Left lung (tissue), 10 donors: Measurements from ENCODE around the gene MYADML2. TPM values are rescaled to one million over a fixed set of nuclear protein-coding genes. Genes with fewer than 3 reads are reported as not detected.

Experiments
- ATAC-seq: fragments of 200-7000 bp; cut with Tn5 transposase; one replicate; pipeline ENCODE4 v1.9.1; 2020; ENCODE audit warnings: moderate library complexity
- DNase-seq, 4 donors: peaks; one replicate each; pipeline ENCODE4 v3.0.0-alpha.2; 2013 to 2020
- H3K27ac ChIP-seq, 2 donors: fragments of 200-600 bp; sonication (generic) in 1 of 2; one replicate each; pipeline versions ENCODE4 v1.5.0 to v1.8.0; 2020 to 2021
- H3K27me3 ChIP-seq, 2 donors: fragments of 200-600 bp; sonication (generic) in 1 of 2; one replicate each; pipeline versions ENCODE4 v1.5.0 to v1.8.0; 2020 to 2021
- H3K36me3 ChIP-seq, 2 donors: fragments of 200-600 bp; sonication (generic) in 1 of 2; one replicate each; pipeline versions ENCODE4 v1.5.0 to v1.8.0; 2020 to 2021
- H3K4me1 ChIP-seq, 2 donors: fragments of 200-600 bp; one replicate each; pipeline ENCODE4 v1.8.0; 2021
- H3K4me3 ChIP-seq, 2 donors: fragments of 200-600 bp; sonication (generic) in 1 of 2; one replicate each; pipeline versions ENCODE4 v1.5.0 to v1.8.0; 2020 to 2021; ENCODE audit warnings: mild to moderate bottlenecking in 1 of 2
- H3K9me3 ChIP-seq, 2 donors: fragments of 200-600 bp; sonication (generic) in 1 of 2; one replicate each; pipeline versions ENCODE4 v1.5.0 to v1.8.0; 2020 to 2021
- intact Hi-C, 2 donors: fragments of 100-400 bp; cut with DNase I; formaldehyde crosslinking; loops; one replicate each; pipeline versions ENCODE4 v1.11.2 to v1.14.2; 2022
- polyA plus RNA-seq, 6 donors: library from polyadenylated mRNA; unstranded; fragments of 120-200 nt; gene quantifications; one replicate each; pipeline ENCODE4 v1.2.1, GENCODE V29; 2013; ENCODE audit not compliant: insufficient read length in 6 of 6
- total RNA-seq, 2 donors: library from RNA; stranded (reverse); fragmentation: NEBNext Ultra II Directional; extraction: Animal tissue kit (Norgen Biotek cat#: 25700); gene quantifications; one replicate each; pipeline ENCODE4 v1.2.1, GENCODE V29; 2021
- TF ChIP-seq, protein P1 (sequence below), 2 donors: fragments of 200-600 bp; sonication (generic) in 1 of 2; IDR thresholded peaks; one replicate each; pipeline versions ENCODE4 v1.5.0 to v1.8.0; 2021; ENCODE audit warnings: antibody characterized with exemption in 2 of 2
- donor health status: DM: no; HTN: yes; CAD: no.
- donor health status: DM: no; HTN: no; CAD: no.

MYADML2 gene
- total and polyA plus RNA-seq, 8 donors: 0.08 to 0.20 (median 0.09) TPM; not detected in 3

DNA sequence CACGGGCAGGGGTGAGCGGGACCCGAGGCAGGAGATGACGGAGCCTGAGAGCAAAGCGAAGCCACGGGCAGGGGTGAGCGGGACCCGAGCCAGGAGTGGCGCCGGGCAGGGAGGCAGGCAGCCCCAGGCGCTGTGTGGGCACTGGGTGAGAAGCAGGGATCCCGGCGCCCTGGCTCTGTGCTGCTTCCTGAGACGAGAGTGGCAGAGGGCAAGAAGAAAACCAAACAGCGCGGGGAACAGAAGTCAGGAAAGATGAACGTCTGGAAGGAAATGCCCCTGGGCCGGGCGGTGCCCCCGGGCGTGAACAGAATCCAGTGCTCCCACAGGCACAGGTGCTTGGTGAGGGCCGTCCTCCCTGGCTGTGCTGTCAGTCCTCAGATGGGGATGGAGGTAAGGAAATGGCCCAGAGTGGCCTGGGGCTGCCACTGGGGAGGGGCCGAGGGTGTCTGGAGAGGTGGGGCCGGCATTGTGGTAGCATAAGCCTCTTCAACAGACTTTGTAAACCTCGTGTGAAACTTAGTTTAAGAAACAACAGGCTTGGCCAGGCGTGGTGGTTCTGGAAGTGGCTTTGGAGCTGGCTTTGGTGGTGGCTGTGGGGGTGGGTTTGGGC is 40.2 kb upstream of the MYADML2 start:
- peaks cover 0 to 50% of the 10 kb centered on the region in 2 donors for H3K36me3 ChIP-seq

DNA sequence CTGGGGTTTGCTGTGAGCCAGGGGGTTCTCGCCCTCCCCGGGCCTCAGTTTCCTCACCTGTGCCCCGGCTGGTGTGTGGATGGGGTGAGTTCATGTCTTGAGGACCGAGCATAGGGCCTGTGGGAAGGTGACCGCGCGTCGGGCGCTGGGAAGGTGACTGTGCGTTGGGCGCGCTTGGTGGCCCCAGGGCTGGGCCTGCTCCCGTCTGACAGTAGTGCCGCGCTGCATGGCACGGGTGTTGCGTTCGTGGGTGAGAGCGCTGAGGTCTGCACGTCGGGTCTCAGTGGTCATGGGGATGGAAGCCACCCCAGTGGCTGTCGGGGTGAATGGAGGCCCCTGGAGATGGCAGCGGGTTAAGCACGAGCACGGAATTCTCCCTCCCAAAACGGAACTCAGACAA is 39.6 kb upstream of the MYADML2 start:
- intact Hi-C loops: no loop called here
- Histone ChIP-seq H3K27me3 (no peaks in the 10 kb centered on the region), H3K4me3 (no peak overlapping the region), H3K9me3 (no peaks in the 10 kb centered on the region), H3K27ac (no peak overlapping the region), H3K4me1 (peaks cover 6 to 11% of the 10 kb centered on the region in 2 donors), H3K36me3 (peaks cover 0 to 50% of the 10 kb centered on the region in 2 donors)
- TF ChIP-seq, protein P1, sequence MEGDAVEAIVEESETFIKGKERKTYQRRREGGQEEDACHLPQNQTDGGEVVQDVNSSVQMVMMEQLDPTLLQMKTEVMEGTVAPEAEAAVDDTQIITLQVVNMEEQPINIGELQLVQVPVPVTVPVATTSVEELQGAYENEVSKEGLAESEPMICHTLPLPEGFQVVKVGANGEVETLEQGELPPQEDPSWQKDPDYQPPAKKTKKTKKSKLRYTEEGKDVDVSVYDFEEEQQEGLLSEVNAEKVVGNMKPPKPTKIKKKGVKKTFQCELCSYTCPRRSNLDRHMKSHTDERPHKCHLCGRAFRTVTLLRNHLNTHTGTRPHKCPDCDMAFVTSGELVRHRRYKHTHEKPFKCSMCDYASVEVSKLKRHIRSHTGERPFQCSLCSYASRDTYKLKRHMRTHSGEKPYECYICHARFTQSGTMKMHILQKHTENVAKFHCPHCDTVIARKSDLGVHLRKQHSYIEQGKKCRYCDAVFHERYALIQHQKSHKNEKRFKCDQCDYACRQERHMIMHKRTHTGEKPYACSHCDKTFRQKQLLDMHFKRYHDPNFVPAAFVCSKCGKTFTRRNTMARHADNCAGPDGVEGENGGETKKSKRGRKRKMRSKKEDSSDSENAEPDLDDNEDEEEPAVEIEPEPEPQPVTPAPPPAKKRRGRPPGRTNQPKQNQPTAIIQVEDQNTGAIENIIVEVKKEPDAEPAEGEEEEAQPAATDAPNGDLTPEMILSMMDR (IDR thresholded peaks at IDR 0.05): no peak
- peak in 1 of 4 donors; percentile 71 for DNase-seq
- no peak for ATAC-seq

More for the DNA sequence above, 40.2 kb upstream of the MYADML2 start:
- TF ChIP-seq, protein P1 (IDR thresholded peaks at IDR 0.05): no peak
- no peak overlapping the region for H3K27ac ChIP-seq
- intact Hi-C loops: no loop called here
- DNase-seq (peak in 1 of 4 donors; percentile 62), ATAC-seq (no peak)
- H3K9me3 ChIP-seq: no peaks in the 10 kb centered on the region
- no peaks in the 10 kb centered on the region for H3K27me3 ChIP-seq
- H3K4me3 ChIP-seq: no peak overlapping the region
- peaks cover 11 to 18% of the 10 kb centered on the region in 2 donors for H3K4me1 ChIP-seq

DNA sequence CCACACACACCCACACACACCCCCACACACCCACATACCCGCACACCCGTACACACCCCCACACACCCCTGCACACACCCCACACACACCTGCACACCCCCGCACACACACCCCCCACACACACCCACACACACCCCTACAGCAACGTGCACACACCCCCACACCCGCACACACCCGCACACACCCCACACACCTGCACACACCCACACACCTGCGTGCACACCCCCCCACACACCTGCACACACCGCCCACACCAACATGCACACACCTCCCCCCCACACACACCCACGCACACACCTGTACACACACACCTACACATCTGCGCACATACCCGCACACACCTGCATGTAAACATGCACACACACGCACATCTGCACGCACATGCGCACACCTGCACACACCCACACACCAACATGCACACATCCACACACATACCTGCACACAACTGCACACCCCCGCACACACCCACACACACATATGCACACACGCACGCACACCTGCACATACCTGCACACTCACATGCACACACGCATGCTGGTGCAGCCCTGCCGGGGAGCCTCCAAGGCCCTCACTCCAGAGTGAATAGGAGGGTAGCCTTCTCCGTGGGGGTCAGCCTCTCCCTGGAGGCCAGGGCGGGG is 37.9 kb upstream of the MYADML2 start:
- ATAC-seq (no peak), DNase-seq (peak in 1 of 4 donors; percentile 53)
- TF ChIP-seq, protein P1 (IDR thresholded peaks at IDR 0.05): no peak
- Histone ChIP-seq H3K27ac (no peak overlapping the region), H3K27me3 (no peaks in the 10 kb centered on the region), H3K36me3 (peaks cover 0 to 50% of the 10 kb centered on the region in 2 donors), H3K4me3 (no peak overlapping the region), H3K9me3 (no peaks in the 10 kb centered on the region), H3K4me1 (peaks cover 0 to 14% of the 10 kb centered on the region in 2 donors)
- intact Hi-C loops: no loop called here

DNA sequence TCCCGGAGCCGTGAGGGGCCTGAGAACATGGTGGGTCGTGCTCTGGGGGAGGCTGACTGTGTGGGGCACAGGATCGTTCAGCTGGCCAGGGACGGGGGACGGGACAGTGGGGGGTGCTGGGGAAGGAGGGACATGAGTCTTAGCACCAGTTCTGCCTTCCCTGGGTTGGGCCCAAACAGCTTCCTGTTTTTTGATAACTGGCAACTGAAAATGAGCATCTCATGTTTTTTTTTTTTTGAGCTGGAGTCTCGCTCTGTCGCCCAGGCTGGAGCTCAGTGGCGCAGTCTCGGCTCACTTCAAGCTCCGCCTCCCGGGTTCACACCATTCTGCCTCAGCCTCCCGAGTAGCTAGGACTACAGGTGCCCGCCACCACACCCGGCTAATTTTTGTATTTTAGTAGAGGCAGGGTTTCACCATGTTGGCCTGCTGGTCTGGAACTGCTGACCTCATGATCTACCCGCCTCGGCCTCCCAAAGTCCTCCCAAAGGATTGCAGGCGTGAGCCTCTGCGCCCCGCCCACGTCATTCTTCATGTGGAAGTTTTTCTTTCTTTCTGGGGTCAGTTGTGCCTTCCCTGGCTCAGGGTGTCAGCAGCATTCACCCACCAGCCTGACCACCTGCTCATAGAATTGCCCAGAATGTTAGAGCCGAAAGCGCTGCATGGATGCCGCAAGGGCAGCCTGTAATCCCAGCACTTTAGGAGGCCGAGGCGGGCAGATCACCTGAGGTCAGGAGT is 36.8 kb upstream of the MYADML2 start:
- peaks cover 0 to 55% of the 10 kb centered on the region in 2 donors for H3K36me3 ChIP-seq
- DNase-seq (no peak), ATAC-seq (no peak)
- H3K9me3 ChIP-seq: no peaks in the 10 kb centered on the region
- TF ChIP-seq, protein P1 (IDR thresholded peaks at IDR 0.05): no peak
- intact Hi-C loops: no loop called here
- H3K27ac ChIP-seq: no peak overlapping the region
- no peak overlapping the region for H3K4me3 ChIP-seq
- H3K4me1 ChIP-seq: peaks cover under 1 to 17% of the 10 kb centered on the region in 2 donors
- no peaks in the 10 kb centered on the region for H3K27me3 ChIP-seq
